Activated naive CD8-positive, alpha-beta T cell treated with anti-CD3 and anti-CD28 coated beads, Interleukin-2, amount 10 ng/mL, durations not matched to agents 7 days and 5 days (primary cell): ENCODE measurements around the gene FOXD1. TPM values are rescaled to one million over a fixed set of nuclear protein-coding genes. Genes with fewer than 3 reads are reported as not detected.

Experiments used
- ATAC-seq: fragments of 150-1000 bp; cut with Tn5 transposase; one replicate; pipeline ENCODE4 v1.10.0; 2021; ENCODE audit warnings: low read depth, moderate library complexity
- POLR2A ChIA-PET: fragments of 350-600 bp; sonication (Branson Sonifier 250); formaldehyde crosslinking; loops from one replicate; lab custom pipeline; 2021; ENCODE audit warnings: antibody characterized with exemption; lab: Charles Lee
- DNase-seq: peaks from one replicate; pipeline ENCODE4 v3.0.0; 2021
- H3K27ac Mint-ChIP-seq: one replicate; pipeline ENCODE4 v1.8.0; 2022; ENCODE audit warnings: mild to moderate bottlenecking, mixed read lengths
- H3K27me3 Mint-ChIP-seq: one replicate; pipeline ENCODE4 v1.8.0; 2022; ENCODE audit warnings: mild to moderate bottlenecking, moderate library complexity, mixed read lengths
- H3K36me3 Mint-ChIP-seq: one replicate; pipeline ENCODE4 v1.8.0; 2021; ENCODE audit warnings: mild to moderate bottlenecking, mixed read lengths
- H3K4me1 Mint-ChIP-seq: one replicate; pipeline ENCODE4 v1.8.0; 2021; ENCODE audit warnings: mixed read lengths
- H3K4me3 Mint-ChIP-seq: one replicate; pipeline ENCODE4 v1.8.0; 2022; ENCODE audit warnings: mild to moderate bottlenecking, moderate library complexity, mixed read lengths
- H3K9me3 Mint-ChIP-seq: one replicate; pipeline ENCODE4 v1.8.0; 2021; ENCODE audit warnings: mixed read lengths
- total RNA-seq, 2 experiments: library from RNA; stranded (reverse); gene quantifications; one replicate each; pipeline ENCODE4 v1.2.3, GENCODE V29; 2021

The FOXD1 gene
- total RNA-seq, 2 experiments from 2014 or later = 0.14 TPM; not detected in 1

- ATAC-seq = no peak
- Mint-ChIP-seq H3K4me3 (no peak overlapping the region), H3K36me3 (peaks cover 3% of the 10 kb centered on the region), H3K27ac (no peak overlapping the region), H3K4me1 (peaks cover 7% of the 10 kb centered on the region), H3K27me3 (peaks cover 90% of the 10 kb centered on the region), H3K9me3 (peaks cover 1% of the 10 kb centered on the region)
- POLR2A ChIA-PET = no interaction called here
- DNase-seq = no peak
These were observed 7.2 kb downstream of the FOXD1 start for GRCh38 chr5:73441378-73441777.

- Mint-ChIP-seq H3K4me1 (peaks cover 10% of the 10 kb centered on the region), H3K27ac (no peak overlapping the region), H3K9me3 (peaks cover 1% of the 10 kb centered on the region), H3K4me3 (no peak overlapping the region), H3K36me3 (peaks cover 4% of the 10 kb centered on the region), H3K27me3 (peaks cover 90% of the 10 kb centered on the region)
- POLR2A ChIA-PET = no interaction called here
- DNase-seq (no peak), ATAC-seq (no peak)
These were observed 8.3 kb downstream of the FOXD1 start for GRCh38 chr5:73440262-73440661.

GRCh38 chr5:73438645-73439470, 9.7 kb downstream of the FOXD1 start:
- Mint-ChIP-seq H3K4me1 (peaks cover 7% of the 10 kb centered on the region), H3K36me3 (peaks cover 1% of the 10 kb centered on the region), H3K27ac (no peak overlapping the region), H3K27me3 (peaks cover 90% of the 10 kb centered on the region), H3K4me3 (no peak overlapping the region), H3K9me3 (peaks cover 1% of the 10 kb centered on the region)
- POLR2A ChIA-PET = no interaction called here
- DNase-seq (no peak), ATAC-seq (no peak)

- DNase-seq = no peak
- H3K9me3 Mint-ChIP-seq = peaks cover 1% of the 10 kb centered on the region
- POLR2A ChIA-PET = no interaction called here
- H3K36me3 Mint-ChIP-seq = peaks cover 1% of the 10 kb centered on the region
- no peak overlapping the region for H3K27ac Mint-ChIP-seq
- H3K27me3 Mint-ChIP-seq = peaks cover 88% of the 10 kb centered on the region
- ATAC-seq = no peak
- H3K4me3 Mint-ChIP-seq = no peak overlapping the region
- peaks cover 7% of the 10 kb centered on the region for H3K4me1 Mint-ChIP-seq
These were observed 10.6 kb downstream of the FOXD1 start for GRCh38 chr5:73437777-73438644.

GRCh38 chr5:73437101-73437776, 11.3 kb downstream of the FOXD1 start:
- H3K36me3 Mint-ChIP-seq = peaks cover 1% of the 10 kb centered on the region
- POLR2A ChIA-PET = no interaction called here
- H3K4me3 Mint-ChIP-seq = peak overlapping the region; percentile 39
- H3K27me3 Mint-ChIP-seq = peaks cover 88% of the 10 kb centered on the region
- peak; percentile 39 for DNase-seq
- peaks cover 7% of the 10 kb centered on the region for H3K4me1 Mint-ChIP-seq
- H3K27ac Mint-ChIP-seq = no peak overlapping the region
- peaks cover 1% of the 10 kb centered on the region for H3K9me3 Mint-ChIP-seq
- ATAC-seq = no peak

GRCh38 chr5:73436535-73437100, 12.0 kb downstream of the FOXD1 start:
- peaks cover 1% of the 10 kb centered on the region for H3K9me3 Mint-ChIP-seq
- peaks cover 86% of the 10 kb centered on the region for H3K27me3 Mint-ChIP-seq
- H3K27ac Mint-ChIP-seq = no peak overlapping the region
- H3K4me3 Mint-ChIP-seq = peak overlapping the region; percentile 39
- no peak for ATAC-seq
- H3K36me3 Mint-ChIP-seq = peaks cover 1% of the 10 kb centered on the region
- H3K4me1 Mint-ChIP-seq = peaks cover 7% of the 10 kb centered on the region
- POLR2A ChIA-PET = no interaction called here
- DNase-seq = no peak

GRCh38 chr5:73435759-73436534, 12.6 kb downstream of the FOXD1 start:
- DNase-seq (no peak), ATAC-seq (no peak)
- Mint-ChIP-seq H3K9me3 (peaks cover under 1% of the 10 kb centered on the region), H3K27ac (peak overlapping the region; percentile 68), H3K4me3 (peak overlapping the region; percentile 45), H3K4me1 (peaks cover 7% of the 10 kb centered on the region), H3K36me3 (peaks cover 1% of the 10 kb centered on the region), H3K27me3 (peaks cover 79% of the 10 kb centered on the region)
- POLR2A ChIA-PET = no interaction called here

GRCh38 chr5:73434907-73435306, 13.7 kb downstream of the FOXD1 start:
- peaks cover 76% of the 10 kb centered on the region for H3K27me3 Mint-ChIP-seq
- DNase-seq = no peak
- peaks cover 1% of the 10 kb centered on the region for H3K36me3 Mint-ChIP-seq
- H3K4me3 Mint-ChIP-seq = no peak overlapping the region
- H3K9me3 Mint-ChIP-seq = no peaks in the 10 kb centered on the region
- POLR2A ChIA-PET = no interaction called here
- H3K27ac Mint-ChIP-seq = no peak overlapping the region
- ATAC-seq = no peak
- peaks cover 7% of the 10 kb centered on the region for H3K4me1 Mint-ChIP-seq

- ATAC-seq (no peak), DNase-seq (no peak)
- Mint-ChIP-seq H3K27me3 (peaks cover 72% of the 10 kb centered on the region), H3K9me3 (no peaks in the 10 kb centered on the region), H3K4me1 (peaks cover 7% of the 10 kb centered on the region), H3K4me3 (no peak overlapping the region), H3K27ac (no peak overlapping the region), H3K36me3 (peaks cover 1% of the 10 kb centered on the region)
- POLR2A ChIA-PET = no interaction called here
These were observed 14.1 kb downstream of the FOXD1 start for GRCh38 chr5:73434461-73434860.

GRCh38 chr5:73433982-73434342, 14.6 kb downstream of the FOXD1 start:
- peaks cover 1% of the 10 kb centered on the region for H3K36me3 Mint-ChIP-seq

GRCh38 chr5:73433272-73433981, 15.2 kb downstream of the FOXD1 start:
- POLR2A ChIA-PET = interaction anchor here (0.7 kb wide), 1 partner anchor 18 kb away, joined by 3 read pairs; no protein-coding TSS in a partner anchor
- Mint-ChIP-seq H3K27me3 (peaks cover 64% of the 10 kb centered on the region), H3K36me3 (peaks cover 1% of the 10 kb centered on the region), H3K4me1 (peaks cover 7% of the 10 kb centered on the region), H3K27ac (no peak overlapping the region), H3K4me3 (no peak overlapping the region), H3K9me3 (no peaks in the 10 kb centered on the region)
- ATAC-seq (no peak), DNase-seq (no peak)

More at GRCh38 chr5:73433982-73434342, 14.6 kb downstream of the FOXD1 start:
- no peak for DNase-seq
- Mint-ChIP-seq H3K4me1 (peaks cover 7% of the 10 kb centered on the region), H3K27me3 (peaks cover 69% of the 10 kb centered on the region), H3K9me3 (no peaks in the 10 kb centered on the region), H3K4me3 (no peak overlapping the region), H3K27ac (no peak overlapping the region)
- POLR2A ChIA-PET = no interaction called here
- ATAC-seq = no peak
